NCI-H1436 (cell line): ENCODE measurements around the gene RBFOX2.
"Not testable (repeated sequence)": the region's sequence is repeated elsewhere in the genome, so short reads cannot be mapped to it uniquely, and the experiment has no call there.

Source experiments
- DNase-seq: peaks from one replicate; lab custom pipeline; 2025; lab: John Stamatoyannopoulos, UW

The RBFOX2 gene

DNA sequence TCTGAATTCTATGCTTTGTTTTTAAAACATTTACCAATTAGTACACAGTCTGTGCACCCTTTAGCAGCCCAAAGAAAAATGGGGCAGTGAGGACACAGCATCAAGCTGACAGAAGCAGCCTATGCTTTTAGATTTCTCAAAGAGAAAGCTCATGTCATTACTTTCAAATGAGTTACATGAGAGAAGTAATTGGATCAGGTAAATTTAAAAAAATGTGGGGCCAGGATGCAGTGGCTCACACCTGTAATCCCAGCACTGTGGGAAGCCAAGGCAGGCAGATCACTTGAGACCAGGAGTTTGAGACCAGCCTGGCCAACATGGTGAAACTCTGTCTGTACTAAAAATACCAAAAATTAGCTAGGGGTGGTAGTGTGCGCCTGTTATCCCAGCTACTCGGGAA lies 253.3 kb downstream of the RBFOX2 start:
- DNase-seq, result no peak

DNA sequence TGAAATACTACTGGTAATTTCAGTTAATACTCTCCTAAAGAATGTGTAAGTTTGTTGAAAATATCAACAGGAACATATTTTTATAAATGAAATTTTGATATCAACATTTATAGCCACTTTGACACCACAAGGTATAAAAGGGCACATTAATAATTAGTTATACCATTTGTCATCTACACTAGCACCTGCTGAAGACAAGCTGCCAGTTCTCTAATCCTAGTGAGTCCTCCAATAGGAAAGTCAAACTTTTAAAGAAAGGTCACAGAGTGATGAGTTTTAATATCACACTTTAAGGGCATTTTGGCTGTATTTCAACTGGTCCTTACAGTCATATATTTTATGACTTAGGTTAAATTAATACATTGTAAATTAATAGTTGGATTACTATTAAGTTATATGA lies 258.6 kb downstream of the RBFOX2 start:
- DNase-seq, result no peak

DNA sequence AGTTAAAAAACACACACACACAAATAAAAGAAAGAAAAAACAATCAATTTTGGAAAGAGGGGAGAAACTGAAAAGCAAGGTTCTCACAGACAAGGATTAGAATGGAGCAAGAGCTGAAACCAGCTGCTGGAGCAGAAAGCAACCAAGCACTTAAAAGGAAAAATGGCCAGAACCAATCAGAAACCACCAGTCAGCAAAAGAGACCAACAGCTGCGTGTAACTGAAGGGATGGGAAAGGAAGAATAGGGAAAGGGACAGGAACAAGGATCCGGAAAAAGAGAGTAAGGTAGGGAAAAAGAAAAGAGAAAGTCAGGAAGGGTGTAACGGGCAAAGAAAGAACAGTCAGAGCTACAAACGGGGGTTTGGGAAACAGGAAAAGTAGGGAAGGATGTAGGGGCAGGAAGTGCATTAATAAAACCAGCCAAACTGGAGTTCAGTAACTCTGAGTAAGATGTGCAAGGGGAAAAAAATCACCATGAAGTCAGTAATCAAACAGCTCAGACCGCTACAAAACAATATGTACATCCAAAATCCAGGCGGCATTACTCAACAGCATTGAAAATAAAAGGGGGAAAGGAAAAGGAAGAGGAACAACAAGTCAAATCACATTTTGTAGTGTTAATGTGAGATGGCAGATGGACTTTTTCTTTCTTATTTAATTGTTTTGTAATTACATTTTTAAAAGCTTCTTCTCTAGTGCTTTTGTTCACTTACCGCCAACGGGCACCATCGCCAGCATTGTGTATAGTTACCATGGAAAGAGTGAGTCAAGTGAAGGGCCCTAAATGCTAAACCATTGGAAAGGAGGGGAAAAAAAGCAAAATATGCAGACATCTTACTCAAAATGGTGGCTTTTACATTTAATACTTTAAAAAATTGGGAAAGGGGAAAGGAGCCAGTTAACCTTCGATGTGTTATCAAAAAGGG lies 261.7 kb downstream of the RBFOX2 start:
- peak; percentile 32 for DNase-seq

DNA sequence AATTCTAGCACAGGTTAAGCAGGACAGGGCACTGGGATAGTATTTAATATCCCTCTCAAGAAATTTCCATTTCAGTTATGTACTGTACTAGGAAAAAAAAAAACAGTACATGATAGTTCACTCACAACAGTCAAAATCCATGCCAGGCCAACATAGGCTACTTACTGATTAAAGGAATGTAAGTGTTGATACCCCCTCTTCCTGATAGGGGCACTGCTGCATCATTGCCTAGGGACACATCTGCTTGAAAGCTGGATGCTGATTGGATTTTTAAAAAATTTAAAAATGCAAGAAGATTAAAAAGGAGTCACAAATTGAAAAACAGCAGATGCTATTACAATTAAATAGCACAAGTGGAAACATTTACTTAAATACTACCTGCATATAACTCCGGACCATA lies 267.6 kb downstream of the RBFOX2 start:
- no peak for DNase-seq

DNA sequence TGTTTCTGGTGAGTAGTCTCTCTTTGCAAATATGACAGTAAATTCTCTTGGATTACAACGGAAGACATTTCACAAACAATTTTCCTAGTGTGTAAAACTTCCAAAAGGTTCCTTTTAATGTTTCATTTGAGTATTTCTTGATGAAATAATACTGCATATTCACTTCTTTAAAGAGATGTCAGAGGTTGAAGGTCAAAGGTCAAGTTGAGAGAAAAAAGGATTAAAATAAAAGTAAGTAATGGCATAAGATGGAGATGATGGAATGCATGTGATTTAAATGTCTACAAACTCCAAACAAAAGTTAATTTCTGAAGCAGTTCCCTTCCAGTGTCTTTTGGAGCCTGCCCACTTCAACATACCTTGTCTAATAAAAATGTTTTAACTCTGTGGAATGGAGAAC lies 270.2 kb downstream of the RBFOX2 start:
- DNase-seq, result no peak

DNA sequence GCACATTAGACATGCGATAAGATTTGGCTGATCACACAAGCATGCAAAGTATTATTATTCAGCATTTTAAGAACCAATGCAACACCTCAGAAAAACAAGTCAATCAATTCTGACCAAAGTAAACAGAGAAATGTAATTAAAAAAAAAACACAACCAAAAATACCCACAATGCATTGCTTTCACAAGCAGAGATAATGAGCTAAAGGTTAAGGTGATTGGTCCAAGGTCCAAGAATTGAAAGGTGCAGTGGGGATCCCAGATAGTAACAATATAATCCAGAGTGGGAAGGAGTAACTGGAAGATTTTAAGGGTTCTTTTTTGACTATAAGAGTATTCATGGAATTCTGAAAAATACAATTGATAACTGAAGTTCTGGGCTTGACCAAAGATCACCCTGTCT lies 271.9 kb downstream of the RBFOX2 start:
- DNase-seq, result no peak

DNA sequence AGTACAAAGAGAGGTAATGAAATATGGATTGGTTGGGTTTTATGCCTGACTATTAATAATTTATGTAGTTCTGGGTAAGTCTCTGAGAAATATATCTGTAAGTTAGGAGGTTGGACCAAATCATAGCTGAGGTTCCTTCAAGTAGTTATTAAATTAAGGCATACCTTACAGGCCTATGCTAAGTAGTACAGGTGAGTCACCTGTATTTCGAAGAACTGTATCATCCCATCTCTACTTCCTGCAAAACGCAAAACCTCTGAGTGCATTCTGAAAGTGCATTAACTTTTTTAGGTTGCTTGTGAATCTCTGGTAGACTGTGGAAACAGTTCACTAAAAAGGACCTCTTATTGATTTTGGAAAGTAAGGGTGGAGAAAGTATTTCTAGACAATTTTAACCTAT lies 273.9 kb downstream of the RBFOX2 start:
- no peak for DNase-seq

DNA sequence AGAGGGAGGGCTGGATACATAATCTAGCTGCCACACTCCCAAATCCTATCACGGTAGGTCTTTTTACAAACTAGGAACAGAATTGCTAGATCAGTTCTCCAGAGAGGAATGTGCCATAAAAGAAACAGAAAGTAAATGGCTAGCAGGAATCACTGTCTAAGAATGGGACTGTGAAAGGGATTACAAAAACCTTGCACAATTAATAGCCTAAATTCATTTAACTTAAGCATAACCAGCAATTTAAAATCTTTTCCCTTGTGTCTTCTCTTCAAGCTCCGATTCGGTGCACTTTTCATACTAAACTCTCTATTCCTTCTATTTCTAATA lies 275.8 kb downstream of the RBFOX2 start:
- DNase-seq, result no peak

DNA sequence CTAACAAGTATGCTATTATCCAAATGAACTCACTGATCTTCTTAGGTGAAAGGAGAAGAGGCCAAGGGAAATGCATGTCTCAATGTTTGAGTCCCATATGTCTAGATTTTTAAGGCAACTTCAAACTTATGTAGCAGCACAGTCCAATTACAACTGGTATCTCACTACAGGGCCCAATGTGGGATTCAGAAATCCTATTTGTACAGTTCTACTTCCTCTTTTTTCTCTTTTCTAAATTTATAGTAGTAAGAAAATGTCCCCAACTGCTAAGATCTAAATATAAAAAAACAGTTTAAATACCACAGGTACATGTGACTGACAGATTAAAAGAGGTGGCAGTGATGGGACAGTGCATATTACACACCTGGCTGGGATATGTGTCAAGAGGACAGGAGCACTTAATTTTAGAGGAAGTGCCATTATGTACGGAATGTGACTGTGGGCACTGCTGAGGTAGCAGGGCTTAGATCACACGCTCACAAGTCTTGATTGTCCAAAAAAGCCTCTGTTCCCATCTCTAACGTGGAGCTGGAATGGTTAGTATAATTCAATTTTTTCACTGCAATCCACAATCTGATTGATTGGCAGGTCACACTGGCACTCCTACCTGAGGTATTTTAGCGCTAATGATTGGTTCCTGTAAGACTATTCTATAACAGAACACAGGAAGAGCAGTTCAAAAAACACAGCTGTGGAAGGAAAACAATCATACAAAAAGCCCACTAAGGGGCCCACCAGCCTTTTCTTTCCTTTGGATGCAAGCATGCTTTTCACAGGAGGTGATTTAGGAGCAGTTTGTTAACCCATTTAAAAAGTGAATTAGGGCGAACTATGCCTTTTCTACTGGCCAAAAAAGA lies 276.4 kb downstream of the RBFOX2 start:
- no peak for DNase-seq

DNA sequence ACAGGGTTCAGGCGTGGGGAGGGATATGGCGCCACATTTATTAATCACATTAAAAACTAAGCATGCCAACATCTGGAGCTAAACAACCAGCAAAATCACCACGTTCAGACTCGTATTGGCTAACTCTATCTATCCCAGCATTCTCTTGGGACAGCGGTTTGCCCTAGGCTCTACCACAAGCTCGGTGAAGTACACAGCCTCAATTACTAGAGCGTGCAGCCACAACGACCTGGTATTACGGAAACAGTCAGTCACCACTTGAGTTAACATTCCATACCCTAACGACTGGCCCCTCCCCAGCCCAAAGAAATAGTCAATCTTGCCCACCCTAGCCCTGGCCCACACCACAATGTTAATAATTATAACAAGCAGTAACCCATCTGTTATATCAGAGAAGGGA lies 278.8 kb downstream of the RBFOX2 start:
- DNase-seq, result peak; percentile 1

DNA sequence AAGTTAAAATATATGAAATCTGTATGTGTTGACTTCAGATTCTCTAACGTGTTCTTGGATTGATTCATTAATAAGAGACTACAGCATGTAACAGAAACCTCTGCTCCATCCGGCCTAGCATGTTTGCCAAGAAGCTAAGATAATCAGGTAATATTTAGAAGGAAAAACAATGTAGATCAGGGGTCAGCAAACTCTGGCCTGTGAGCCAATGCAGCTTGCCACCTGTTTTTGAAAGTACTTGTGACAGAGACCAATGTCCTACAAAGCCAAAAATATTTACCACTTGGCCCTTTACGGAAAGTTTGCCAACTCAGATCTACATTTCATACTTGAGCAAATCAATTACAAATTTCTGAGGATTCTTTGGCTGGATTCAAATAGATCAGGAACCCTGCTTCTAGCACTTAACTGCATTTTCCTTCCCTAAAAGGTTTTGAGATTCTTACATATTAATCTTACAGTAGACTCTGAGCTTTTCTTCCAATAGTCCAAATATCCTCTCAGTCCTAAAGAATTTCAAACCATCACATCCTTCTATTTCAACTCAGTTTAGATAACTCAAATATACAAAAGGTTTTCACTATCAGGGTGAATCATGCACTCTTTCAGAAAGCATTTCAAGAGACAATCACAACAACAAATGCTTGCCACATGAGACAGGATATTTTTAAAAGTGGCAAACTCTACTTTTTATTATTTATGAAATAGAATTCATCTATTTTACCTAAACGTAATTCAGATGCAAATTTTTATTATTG lies 281.5 kb downstream of the RBFOX2 start:
- no peak for DNase-seq

DNA sequence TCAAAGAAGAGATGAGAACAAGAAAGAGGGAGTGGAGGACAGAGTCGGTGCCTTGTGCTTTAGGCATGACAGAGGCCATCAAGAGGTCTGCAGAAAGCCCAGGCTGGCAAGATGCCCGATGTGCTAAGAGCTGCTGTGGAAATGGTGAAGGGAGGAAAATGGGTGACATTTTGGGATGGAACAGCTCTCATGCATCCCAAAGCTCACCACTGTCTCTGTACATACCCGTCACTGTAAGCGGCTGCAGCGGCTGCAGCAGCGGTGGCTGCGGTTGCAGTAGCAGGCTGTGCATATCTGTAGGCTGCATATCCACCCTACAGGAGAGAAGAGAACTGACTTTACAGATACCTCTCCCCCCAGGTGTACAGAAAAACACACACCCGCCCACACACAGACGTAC lies 282.4 kb downstream of the RBFOX2 start:
- DNase-seq, result no peak

DNA sequence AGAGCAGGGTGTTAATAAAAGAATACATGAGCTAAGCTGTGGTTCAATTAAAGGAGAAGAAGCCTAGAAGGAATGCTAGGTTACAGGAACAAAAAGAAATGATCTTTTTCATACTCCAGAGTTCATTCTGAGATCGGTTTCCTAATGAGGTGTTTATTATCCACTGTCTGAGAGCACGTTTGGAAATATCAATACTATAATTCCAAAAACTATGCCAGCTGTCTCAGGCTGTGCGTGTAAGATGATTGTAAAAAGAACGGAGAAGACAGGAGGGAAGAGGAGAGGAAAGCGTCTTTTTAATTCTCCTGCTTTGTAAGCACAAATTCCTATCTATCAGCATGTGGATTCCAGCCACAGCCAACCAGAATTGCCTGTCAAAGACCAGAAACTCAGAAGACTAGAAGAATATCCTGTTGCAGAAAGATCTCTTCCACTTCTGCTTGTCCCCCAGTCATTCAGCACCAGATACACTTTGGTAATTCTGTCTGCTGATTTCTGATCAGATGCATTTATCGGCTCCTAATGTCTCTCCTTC lies 285.2 kb downstream of the RBFOX2 start:
- no peak for DNase-seq

DNA sequence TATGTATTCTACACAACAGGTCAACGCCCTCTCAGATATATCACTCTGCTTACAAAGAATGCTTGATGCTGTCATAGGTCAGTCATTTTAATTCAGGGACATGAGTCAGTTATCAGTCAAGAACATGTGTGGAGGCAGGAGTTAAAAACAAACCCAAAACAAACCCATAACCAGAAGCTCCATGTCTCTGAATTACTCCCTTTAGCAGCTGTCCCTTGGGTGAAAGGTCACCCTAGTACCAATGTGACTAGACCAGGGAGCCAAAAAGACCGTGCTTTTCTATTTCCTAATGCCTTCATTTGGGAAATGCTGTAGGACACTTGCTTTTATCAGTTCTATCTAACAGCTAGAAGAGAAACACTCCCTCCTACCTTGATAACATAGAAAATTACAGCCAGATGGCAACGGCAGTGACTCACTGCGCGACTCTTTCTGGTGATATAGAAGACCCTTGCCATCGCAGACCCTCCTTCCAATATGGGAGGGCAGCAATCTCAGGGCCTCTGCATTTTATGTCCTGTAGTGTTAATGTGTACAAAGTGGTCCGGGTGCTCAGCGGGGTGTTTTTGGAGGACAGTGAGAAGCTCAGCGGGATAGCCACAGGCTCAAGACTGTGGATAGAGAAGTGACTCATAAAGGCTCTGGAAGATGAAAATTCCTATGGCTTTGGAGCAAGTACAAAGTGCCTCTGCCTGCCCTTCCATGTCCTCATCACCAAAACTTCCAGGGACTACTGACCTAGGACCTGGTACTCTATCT lies 286.1 kb downstream of the RBFOX2 start:
- no peak for DNase-seq

DNA sequence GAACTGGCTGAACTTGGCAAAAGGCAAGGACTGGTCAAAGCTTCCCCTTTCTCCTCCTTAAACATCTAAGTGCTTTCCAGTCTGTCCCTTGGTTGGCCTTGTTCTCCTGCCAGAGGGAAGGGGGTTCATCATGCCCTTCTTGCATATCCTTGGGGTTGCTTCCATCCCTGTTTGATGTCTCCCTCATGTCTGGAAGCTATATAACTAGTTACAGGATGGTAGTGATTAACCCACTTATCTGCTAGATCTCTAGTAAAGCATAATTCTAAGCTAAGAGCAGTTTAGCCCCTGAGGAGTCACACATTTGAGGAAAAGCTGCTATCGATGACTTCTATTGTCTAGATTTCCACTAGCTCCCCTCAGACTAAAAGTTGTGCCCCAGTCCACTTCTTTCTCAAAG lies 288.0 kb downstream of the RBFOX2 start:
- no peak for DNase-seq

DNA sequence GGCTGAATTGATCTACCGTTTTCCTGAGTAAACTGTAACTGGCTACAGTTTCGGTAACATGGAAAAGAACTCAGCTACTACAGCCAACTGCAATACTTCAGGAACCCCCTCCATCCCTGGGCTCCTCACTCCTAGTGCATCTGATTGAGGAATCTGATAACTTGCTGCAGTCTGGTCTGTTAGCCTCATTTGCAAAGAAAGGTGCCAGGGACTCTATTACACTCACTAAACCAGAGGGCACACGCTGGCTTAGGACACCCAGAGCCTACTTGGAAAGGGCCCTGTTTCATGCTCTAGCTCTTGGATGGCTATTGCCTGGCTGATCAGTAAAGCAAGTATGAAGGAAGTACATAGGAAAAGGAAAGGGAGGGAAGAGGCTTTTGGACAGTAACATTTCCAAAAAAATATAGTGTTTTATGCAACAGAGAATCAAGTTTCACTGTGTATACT lies 288.7 kb downstream of the RBFOX2 start:
- DNase-seq, result no peak

DNA sequence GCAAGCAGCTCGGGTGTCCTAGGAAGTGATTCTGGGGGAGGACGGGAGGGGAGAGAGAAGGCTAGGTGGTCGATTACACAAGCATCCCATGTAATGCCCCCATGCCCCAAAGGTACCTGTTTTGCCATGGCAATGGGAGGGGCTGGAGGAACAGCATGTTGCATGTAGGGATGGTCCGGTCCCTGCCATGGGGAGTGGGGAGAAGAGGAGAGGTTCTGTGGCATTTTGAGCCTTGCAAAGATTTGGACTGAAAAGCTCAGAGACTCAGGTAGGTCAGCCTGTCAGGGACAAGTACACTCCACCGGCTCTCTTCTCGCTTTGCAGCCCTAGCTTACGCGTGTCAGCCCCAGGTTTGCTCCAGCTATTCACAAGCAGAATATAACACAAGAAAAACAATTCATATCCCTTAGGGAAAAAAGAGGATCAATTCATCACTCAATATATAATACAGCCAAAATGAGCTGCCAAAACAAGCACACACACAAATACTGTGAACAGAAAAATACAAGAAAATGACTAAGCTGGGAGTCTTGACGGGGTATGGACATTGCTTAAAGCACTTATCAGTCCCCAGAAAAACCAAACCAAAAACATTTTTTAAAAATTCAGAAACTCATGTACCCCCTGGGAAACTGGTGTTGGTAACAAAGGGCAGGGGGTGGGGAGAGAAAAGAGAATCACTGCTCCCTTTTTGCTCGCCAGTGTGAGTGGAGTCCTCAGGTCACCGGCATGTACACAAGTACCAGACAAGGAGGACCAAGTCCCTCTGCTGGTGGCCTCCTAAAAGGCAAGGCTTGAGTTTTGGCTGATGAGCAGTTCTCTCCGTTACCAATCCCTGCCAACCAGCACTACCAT lies 289.3 kb downstream of the RBFOX2 start:
- no peak for DNase-seq

DNA sequence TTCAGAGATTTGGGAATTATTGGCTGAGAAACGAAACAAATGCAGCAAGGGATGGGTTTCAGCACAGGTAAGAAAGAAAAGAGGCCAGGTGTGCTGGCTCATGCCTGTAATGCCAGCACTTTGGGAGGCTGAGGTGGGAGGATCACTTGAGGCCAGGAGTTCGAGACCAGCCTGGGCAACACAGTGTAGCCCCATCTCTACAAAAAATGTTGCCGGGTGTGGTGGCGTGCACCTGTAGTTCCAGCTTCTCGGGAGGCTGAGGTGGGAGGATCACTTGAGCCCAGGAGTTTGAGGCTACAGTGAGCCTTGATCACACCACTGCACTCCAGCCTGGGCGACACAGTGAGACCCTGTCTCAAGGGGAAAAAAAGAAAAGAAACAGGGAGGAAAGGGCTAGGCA lies 290.7 kb downstream of the RBFOX2 start:
- DNase-seq, result not testable (repeated sequence)

DNA sequence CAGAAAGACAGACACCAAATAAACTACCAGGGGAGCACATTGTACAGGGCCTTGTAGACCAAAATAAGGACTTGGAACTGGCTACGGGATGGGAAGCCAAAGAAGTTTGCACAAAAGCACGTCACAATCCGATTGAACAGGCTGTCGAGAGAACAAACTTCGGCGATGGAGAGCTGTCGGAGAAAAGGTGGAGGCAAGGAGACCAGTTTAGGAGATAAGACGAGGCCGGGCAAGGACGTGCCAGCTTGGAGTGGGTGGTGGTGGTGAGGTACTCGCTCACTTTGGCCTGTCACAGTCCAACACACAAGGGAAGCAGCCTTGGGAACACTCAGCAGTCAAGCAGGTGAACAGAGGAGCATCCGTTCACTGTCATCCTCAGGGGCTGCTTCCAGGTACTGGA lies 291.9 kb downstream of the RBFOX2 start:
- DNase-seq, result no peak

DNA sequence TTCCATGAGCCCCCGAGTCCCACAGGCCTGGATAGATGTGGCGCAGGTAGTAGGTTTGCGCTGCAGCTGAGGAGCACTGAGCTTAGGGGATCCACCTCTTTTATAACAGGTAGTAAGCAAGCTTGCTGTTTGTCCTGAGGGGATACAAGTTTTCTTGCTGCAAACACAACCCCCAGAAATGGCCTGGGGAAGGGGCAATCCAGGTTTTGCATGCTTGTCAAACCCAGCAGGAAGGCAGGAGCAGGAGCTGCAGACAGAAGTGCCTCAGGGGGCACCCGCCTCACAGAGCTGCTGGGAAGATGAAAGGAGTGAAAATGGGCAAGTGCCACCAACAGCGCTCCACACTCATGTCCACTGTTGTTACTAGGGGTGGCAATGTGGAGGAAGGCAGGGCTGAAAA lies 292.5 kb downstream of the RBFOX2 start:
- no peak for DNase-seq

DNA sequence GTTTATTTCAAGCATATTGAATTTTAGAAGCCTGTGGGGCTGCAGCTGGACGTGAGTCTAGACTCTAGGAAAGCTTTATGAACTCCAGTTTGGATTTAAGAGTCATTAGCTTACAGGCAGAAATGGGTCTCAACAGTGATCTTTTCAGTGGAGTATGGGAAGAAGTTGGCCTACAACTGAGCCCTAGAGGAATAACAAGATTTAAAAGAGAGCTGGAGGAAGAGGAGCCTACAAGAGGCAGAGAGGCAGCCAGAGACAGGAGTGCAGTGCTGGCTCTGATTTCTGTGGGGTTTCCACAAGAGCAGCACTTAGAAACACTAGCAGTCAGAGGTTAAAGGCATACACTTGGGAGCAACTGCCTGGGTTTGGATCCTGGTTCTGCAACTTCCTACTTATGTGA lies 293.1 kb downstream of the RBFOX2 start:
- DNase-seq, result no peak
